Mucosa of stomach (tissue), 1 donor: ENCODE results near the gene PYGB.

Experiments used
- H3K27me3 ChIP-seq: one replicate; pipeline ENCODE4 v1.7.0; 2013; ENCODE audit warnings: mild to moderate bottlenecking, low read length; ENCODE audit not compliant: control insufficient read depth, insufficient read depth
- H3K36me3 ChIP-seq: one replicate; pipeline ENCODE4 v1.7.0; 2013; ENCODE audit warnings: low read length; ENCODE audit not compliant: control insufficient read depth, insufficient read depth
- H3K4me1 ChIP-seq: one replicate; pipeline ENCODE4 v1.7.0; 2013; ENCODE audit warnings: mild to moderate bottlenecking, low read length; ENCODE audit not compliant: control insufficient read depth, insufficient read depth
- H3K4me3 ChIP-seq: one replicate; pipeline ENCODE4 v1.7.0; 2013; ENCODE audit warnings: low read length
- H3K9ac ChIP-seq: one replicate; pipeline ENCODE4 v1.7.0; 2013; ENCODE audit warnings: mild to moderate bottlenecking, low read length, moderate library complexity
- H3K9me3 ChIP-seq: one replicate; pipeline ENCODE4 v1.7.0; 2013; ENCODE audit warnings: mild to moderate bottlenecking, low read length, moderate library complexity; ENCODE audit not compliant: control insufficient read depth
- donor health status: Pancreatic carcinoma.

PYGB gene

GRCh38 chr20:25317351-25318075 lies 69.6 kb downstream of the PYGB start:
- no peaks in the 10 kb centered on the region for H3K9me3 ChIP-seq
- H3K27me3 ChIP-seq, result no peaks in the 10 kb centered on the region
- no peak overlapping the region for H3K4me3 ChIP-seq
- H3K9ac ChIP-seq, result no peak overlapping the region
- no peaks in the 10 kb centered on the region for H3K36me3 ChIP-seq
- H3K4me1 ChIP-seq, result peaks cover 27% of the 10 kb centered on the region

DNA sequence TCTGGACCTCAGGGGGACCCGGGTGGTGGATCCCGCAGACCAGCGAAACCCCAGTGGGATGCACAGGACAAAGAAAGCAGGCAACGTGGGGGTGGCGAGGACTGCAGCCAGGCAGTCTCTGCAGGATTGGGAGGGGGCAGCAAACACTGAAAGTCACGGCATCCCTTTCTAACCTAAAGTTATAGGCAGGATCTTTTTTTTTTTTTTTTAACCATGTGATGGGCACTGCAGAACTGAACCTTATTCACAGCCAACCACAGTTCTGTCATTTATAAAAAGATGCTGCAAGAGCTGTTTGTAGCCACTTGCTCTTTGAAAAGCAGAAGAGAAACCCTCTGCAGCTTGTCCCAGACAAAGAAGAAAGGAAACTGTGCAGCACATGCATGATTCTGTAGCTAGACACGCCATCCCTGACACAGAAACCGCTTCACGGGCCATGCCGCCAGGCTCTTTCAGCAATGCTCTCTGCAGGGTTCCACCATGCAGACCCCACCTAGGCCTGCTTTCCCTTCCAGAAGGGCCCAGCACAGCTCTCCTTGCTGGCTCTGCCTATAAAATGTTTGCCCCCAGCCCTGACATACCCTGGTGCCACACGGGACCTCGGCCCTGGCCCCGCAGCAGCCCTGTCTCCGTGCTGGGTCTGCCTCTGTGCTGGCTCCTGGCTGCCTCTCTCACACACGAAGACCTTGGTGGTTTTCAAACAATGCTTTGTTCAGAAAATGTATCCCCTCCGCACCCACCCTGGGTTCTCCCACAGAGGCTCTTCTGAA lies 70.8 kb downstream of the PYGB start:
- Histone ChIP-seq H3K4me3 (no peak overlapping the region), H3K9ac (no peak overlapping the region), H3K36me3 (no peaks in the 10 kb centered on the region), H3K9me3 (no peaks in the 10 kb centered on the region), H3K4me1 (peaks cover 27% of the 10 kb centered on the region), H3K27me3 (no peaks in the 10 kb centered on the region)

DNA sequence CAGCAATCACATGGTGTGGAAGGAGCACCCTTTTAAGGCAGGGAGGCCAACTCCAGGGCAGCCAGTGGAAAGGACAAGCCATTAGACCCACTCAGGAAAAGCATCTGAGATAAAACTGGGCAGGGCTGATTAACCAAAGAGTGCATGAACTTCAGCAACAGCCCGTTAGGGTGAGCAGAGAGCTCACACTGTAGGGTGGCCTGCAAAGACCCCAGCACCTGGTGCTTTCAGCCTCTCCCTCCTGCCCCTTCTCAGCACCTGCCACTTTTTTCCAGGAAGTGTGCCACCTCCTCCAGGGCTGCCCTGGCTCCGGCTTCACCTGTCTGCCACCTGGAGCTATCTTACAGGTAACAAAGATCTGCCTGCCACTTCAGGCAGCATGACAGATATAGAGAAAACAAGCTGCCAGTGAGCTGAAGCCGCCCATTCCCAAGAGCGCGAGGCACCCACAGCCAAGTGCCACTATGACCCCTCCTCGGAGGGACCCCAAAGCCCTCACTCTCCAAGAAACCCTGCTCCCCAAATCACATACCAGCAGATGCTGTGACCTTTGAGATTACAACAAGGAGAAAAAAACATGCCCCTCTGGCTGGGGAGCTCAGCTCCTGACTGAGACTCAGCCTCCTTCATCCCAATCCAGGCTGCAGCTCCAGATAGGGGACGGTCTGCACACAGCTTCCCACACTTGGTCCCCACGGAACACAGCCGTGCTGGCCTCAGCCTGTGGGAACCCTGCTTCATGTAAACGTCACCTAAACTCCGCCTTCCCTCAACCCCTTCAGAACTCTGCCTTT lies 71.6 kb downstream of the PYGB start:
- no peak overlapping the region for H3K4me3 ChIP-seq
- no peak overlapping the region for H3K9ac ChIP-seq
- peaks cover 27% of the 10 kb centered on the region for H3K4me1 ChIP-seq

GRCh38 chr20:25320035-25320800 lies 72.3 kb downstream of the PYGB start:
- Histone ChIP-seq H3K27me3 (no peaks in the 10 kb centered on the region), H3K9me3 (no peaks in the 10 kb centered on the region), H3K36me3 (no peaks in the 10 kb centered on the region), H3K9ac (no peak overlapping the region), H3K4me3 (no peak overlapping the region), H3K4me1 (peaks cover 27% of the 10 kb centered on the region)

More for the DNA sequence above, 71.6 kb downstream of the PYGB start:
- Histone ChIP-seq H3K27me3 (no peaks in the 10 kb centered on the region), H3K36me3 (no peaks in the 10 kb centered on the region), H3K9me3 (no peaks in the 10 kb centered on the region)

DNA sequence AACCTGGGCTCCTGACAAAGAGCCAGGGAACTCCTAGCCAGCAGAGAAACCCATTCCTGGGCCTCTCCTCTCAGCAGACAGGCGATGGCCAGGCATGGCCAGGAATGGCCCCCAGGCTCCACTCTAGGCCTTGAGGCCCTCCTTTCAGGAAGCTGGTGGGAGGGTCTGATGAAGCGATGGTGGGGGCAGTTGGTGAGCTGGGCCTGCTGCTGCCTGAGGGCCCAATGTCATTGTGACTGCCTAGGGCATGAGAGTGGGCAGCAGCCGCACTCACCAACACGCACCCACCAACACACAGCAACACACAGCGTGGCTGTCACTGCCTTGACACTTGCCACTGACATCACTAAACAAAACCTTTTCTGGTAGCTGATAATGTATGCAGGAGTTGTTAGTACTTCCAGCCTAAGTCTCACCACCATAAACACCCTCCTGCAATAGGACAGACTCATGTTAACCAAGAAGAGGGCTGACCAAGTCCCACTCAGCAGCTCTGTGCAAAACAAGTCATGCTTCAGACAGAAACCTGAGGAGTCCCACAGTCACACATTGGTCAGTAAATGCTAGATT lies 73.5 kb downstream of the PYGB start:
- no peak overlapping the region for H3K4me3 ChIP-seq
- no peaks in the 10 kb centered on the region for H3K27me3 ChIP-seq
- H3K36me3 ChIP-seq, result no peaks in the 10 kb centered on the region
- H3K9ac ChIP-seq, result no peak overlapping the region
- H3K9me3 ChIP-seq, result no peaks in the 10 kb centered on the region
- peaks cover 22% of the 10 kb centered on the region for H3K4me1 ChIP-seq

DNA sequence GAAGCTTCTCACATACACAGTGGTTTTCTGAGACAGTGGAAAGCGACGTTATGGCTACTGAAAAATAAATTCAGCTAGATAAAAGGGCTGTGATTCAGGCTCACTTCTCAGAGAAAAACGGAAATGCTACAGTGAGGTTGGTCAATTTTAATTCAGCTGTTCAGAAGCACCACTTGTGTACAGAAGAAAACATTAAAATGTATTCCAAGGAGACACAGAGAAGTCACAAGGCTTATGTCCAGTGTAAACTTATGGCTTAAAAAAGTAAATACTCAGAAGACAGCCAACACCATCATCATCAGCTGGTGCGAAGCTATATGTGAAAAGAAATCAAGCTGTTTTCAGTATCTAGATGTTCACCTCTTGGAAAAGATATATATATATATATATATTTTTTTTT lies 74.1 kb downstream of the PYGB start:
- Histone ChIP-seq H3K4me1 (peaks cover 21% of the 10 kb centered on the region), H3K4me3 (no peak overlapping the region), H3K9ac (no peak overlapping the region), H3K9me3 (no peaks in the 10 kb centered on the region), H3K36me3 (no peaks in the 10 kb centered on the region), H3K27me3 (no peaks in the 10 kb centered on the region)

GRCh38 chr20:25323496-25324246 lies 75.8 kb downstream of the PYGB start:
- Histone ChIP-seq H3K4me3 (no peak overlapping the region), H3K9me3 (no peaks in the 10 kb centered on the region), H3K4me1 (peaks cover 14% of the 10 kb centered on the region), H3K36me3 (no peaks in the 10 kb centered on the region), H3K27me3 (no peaks in the 10 kb centered on the region), H3K9ac (no peak overlapping the region)

GRCh38 chr20:25324412-25324811 lies 76.5 kb downstream of the PYGB start:
- Histone ChIP-seq H3K4me1 (peaks cover 7% of the 10 kb centered on the region), H3K27me3 (no peaks in the 10 kb centered on the region), H3K9me3 (no peaks in the 10 kb centered on the region), H3K36me3 (no peaks in the 10 kb centered on the region), H3K4me3 (no peak overlapping the region), H3K9ac (no peak overlapping the region)

- Histone ChIP-seq H3K36me3 (no peaks in the 10 kb centered on the region), H3K4me1 (peaks cover 4% of the 10 kb centered on the region), H3K27me3 (no peaks in the 10 kb centered on the region), H3K9me3 (no peaks in the 10 kb centered on the region), H3K4me3 (no peak overlapping the region), H3K9ac (no peak overlapping the region)
These were observed 77.2 kb downstream of the PYGB start for GRCh38 chr20:25325073-25325472.

GRCh38 chr20:25325997-25326396 lies 78.1 kb downstream of the PYGB start:
- Histone ChIP-seq H3K4me1 (peaks cover 4% of the 10 kb centered on the region), H3K36me3 (no peaks in the 10 kb centered on the region), H3K27me3 (no peaks in the 10 kb centered on the region), H3K9ac (no peak overlapping the region), H3K9me3 (no peaks in the 10 kb centered on the region), H3K4me3 (no peak overlapping the region)
